Astrocyte (in vitro differentiated cells and primary cell): ENCODE data around the gene SPIN2B.

Experiments
- CTCF ChIP-seq: IDR thresholded peaks from 2 replicates; pipeline ENCODE4 v1.5.1; 2011; ENCODE audit warnings: low read depth, mild to moderate bottlenecking, inconsistent platforms, low read length, moderate library complexity; ENCODE audit not compliant: insufficient read depth
- EZH2 ChIP-seq: IDR thresholded peaks from 2 replicates; pipeline ENCODE4 v1.6.1; 2012; ENCODE audit warnings: mild to moderate bottlenecking, low read length, inconsistent platforms; ENCODE audit not compliant: insufficient read depth

GRCh38 chrX:57134702-57135101 lies 13.4 kb upstream of the SPIN2B start:
- TF ChIP-seq CTCF (no peak), EZH2 (no peak)
